Measurements from ENCODE around the gene DBET. TPM values are rescaled to one million over a fixed set of nuclear protein-coding genes. Genes with fewer than 3 reads are reported as not detected.
"Not testable (repeated sequence)": the region's sequence is repeated elsewhere in the genome, so short reads cannot be mapped to it uniquely, and the experiment has no call there.

Gene DBET
- total RNA-seq, 1 donor from 2014 or later: 0.28 TPM

DNA sequence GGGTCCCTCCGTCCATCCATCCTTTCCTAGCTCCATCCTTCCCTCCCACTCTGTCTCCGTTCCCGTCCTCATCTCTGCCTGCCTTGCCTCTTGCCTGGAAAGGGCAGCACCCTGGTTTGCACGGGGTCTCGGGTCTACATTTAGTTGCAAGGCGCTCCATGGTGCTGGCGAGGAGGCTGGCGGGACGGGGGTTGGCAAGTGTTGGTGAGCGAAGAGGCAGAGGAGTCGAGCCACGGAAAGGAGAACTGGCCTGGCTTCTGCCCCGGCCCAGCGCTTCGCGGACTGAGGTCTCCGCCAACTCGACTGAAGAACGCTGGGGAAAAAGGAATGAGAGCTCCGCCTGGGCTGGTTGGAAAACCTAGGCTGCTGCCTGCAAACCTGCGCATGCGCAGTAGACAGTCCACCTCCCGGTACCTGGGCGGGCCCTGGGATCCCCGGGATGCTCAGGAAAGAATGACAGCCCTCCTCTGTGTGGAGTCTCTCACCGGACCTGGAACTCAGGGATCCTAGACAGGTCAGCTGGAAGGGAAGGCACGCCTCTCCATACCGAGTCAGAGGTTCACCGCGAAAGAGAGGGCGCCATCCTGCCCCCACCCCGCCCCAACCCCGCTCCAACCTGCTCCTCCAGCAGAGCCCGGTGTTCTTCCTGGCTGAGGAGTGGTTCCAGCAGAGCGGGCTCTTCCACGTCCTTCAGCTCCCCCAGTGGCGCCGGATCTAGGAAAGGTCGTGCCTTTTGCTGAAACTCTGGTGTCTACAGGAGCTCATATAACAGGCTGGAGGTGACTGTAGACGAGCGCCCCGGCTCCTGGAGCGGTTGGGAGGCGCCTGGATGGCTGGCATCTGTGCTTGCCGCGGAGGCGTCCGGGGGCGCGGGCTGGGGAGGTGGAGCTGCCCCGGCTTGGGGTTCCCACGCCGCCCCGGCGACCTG, 43.2 kb upstream of the DBET start:
- peak; percentile 47 for DNase-seq (ENCODE audit: low spot score)
- Mint-ChIP-seq H3K4me3 (ENCODE audit: unreplicated experiment) (peak overlapping the region; percentile 77), H3K36me3 (ENCODE audit: low read depth, unreplicated experiment) (peaks cover 9% of the 10 kb centered on the region), H3K4me1 (ENCODE audit: unreplicated experiment) (peaks cover 38% of the 10 kb centered on the region), H3K27me3 (ENCODE audit: unreplicated experiment) (peaks cover 37% of the 10 kb centered on the region), H3K9me3 (ENCODE audit: unreplicated experiment) (no peaks in the 10 kb centered on the region), H3K27ac (ENCODE audit: unreplicated experiment) (no peak overlapping the region)
- TF ChIP-seq, protein P1, sequence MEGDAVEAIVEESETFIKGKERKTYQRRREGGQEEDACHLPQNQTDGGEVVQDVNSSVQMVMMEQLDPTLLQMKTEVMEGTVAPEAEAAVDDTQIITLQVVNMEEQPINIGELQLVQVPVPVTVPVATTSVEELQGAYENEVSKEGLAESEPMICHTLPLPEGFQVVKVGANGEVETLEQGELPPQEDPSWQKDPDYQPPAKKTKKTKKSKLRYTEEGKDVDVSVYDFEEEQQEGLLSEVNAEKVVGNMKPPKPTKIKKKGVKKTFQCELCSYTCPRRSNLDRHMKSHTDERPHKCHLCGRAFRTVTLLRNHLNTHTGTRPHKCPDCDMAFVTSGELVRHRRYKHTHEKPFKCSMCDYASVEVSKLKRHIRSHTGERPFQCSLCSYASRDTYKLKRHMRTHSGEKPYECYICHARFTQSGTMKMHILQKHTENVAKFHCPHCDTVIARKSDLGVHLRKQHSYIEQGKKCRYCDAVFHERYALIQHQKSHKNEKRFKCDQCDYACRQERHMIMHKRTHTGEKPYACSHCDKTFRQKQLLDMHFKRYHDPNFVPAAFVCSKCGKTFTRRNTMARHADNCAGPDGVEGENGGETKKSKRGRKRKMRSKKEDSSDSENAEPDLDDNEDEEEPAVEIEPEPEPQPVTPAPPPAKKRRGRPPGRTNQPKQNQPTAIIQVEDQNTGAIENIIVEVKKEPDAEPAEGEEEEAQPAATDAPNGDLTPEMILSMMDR (IDR thresholded peaks at IDR 0.05; ENCODE audit: unreplicated experiment): no peak

DNA sequence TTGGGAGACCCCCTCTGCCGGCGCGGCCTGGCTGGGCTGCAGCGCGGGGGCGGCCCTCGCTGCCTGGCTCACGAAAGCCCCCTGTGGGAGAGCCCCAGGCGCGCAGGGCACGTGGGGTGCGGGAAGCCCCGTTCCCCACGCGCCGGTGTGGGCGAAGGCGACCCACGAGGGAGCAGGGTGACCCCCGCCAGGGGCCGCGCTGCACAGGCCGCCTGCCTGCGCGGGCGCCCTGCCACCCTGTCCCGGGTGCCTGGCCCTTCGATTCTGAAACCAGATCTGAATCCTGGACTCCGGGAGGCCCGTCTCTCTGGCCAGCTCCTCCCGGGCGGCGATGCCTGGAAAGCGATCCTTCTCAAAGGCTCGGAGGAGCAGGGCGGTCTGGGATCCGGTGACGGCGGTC, 42.3 kb upstream of the DBET start:
- H3K27ac Mint-ChIP-seq (ENCODE audit: unreplicated experiment); H3K36me3 Mint-ChIP-seq (ENCODE audit: low read depth, unreplicated experiment); DNase-seq (ENCODE audit: low spot score); H3K4me3 Mint-ChIP-seq (ENCODE audit: unreplicated experiment); H3K9me3 Mint-ChIP-seq (ENCODE audit: unreplicated experiment): not testable (repeated sequence)
- peaks cover 29% of the 10 kb centered on the region for H3K27me3 Mint-ChIP-seq (ENCODE audit: unreplicated experiment)
- peaks cover 29% of the 10 kb centered on the region for H3K4me1 Mint-ChIP-seq (ENCODE audit: unreplicated experiment)

DNA sequence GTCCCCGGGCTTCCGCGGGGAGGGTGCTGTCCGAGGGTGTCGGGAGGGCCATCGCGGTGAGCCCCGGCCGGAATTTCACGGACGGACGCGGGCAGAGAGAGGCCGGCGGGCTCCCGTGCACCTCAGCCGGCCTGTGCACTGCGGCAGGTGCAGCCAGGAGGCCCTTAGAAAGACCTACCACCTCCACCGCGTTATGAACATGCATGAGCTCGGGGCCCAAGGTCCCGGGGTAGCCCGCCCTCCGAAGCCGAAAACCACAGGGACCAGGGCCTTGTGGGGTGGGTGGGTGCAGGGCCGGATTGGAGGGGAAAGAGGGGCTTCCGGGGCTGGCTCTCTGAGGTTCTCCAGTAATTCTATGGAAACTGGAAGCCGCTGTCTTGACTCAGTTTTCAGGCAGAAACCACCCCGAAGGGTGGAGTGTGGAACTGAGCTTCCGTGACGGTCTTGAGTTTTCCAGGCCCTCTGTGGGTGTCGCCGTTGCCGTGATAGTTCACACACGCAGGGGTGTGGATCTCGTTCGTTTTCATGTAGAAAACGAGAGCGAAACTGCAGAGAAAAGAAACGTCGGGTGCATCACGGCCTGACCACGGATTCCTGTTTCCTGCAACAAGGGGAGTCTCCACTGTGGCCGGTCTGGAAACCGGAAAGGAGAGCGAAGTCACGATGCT, 41.6 kb upstream of the DBET start:
- not testable (repeated sequence) for H3K36me3 Mint-ChIP-seq (ENCODE audit: low read depth, unreplicated experiment); H3K27ac Mint-ChIP-seq (ENCODE audit: unreplicated experiment); H3K9me3 Mint-ChIP-seq (ENCODE audit: unreplicated experiment); DNase-seq (ENCODE audit: low spot score); H3K4me3 Mint-ChIP-seq (ENCODE audit: unreplicated experiment)
- peaks cover 26% of the 10 kb centered on the region for H3K4me1 Mint-ChIP-seq (ENCODE audit: unreplicated experiment)
- H3K27me3 Mint-ChIP-seq (ENCODE audit: unreplicated experiment): peaks cover 29% of the 10 kb centered on the region

DNA sequence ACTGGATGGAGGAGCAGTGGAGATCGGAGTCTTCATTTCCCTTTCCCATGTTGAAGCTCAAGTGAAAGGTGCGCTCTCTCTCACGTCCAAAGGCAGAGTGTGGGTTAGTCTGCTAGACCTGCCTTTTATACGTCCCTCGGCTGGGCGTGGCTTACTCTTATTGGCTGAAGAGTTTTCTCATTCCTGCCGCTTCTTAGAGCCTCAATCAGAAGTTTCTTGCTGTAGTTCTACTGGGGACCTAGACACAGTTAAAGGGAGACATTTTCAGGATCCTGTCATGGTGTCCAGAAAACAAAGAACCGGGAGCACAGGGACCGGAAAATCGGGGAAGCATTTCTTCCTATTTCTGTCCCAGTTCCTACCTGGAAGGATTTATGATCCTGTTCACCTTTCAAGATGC, 37.1 kb upstream of the DBET start, which contains the start of gene FRG2:
Gene FRG2, minus strand, starts transcription at position 101 of the 400 bp plus-strand sequence. Its CDS starts 52 bp downstream, at position 49.
- H3K27ac Mint-ChIP-seq (ENCODE audit: unreplicated experiment); H3K4me1 Mint-ChIP-seq (ENCODE audit: unreplicated experiment); H3K36me3 Mint-ChIP-seq (ENCODE audit: low read depth, unreplicated experiment); H3K9me3 Mint-ChIP-seq (ENCODE audit: unreplicated experiment); DNase-seq (ENCODE audit: low spot score); H3K27me3 Mint-ChIP-seq (ENCODE audit: unreplicated experiment); H3K4me3 Mint-ChIP-seq (ENCODE audit: unreplicated experiment): not testable (repeated sequence)

DNA sequence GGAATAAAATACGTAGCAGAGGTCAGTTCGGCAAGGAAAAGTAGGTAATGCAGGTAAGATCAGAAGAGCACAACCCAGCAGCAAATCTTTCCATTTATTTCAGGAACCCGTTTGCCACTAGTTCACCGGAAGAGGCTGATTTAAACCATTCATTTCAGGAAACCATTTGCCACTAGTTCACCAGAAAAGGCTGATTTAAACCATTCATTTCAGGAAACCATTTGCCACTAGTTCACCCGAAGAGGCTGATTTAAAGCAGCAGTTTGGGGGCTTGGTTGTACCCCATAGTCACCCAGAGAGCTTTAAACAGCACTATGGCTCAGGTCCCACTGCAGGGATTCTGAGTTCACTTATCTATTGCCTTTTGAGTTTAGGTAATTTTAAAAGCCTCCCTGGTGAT, 33.0 kb upstream of the DBET start:
- not testable (repeated sequence) for DNase-seq (ENCODE audit: low spot score); H3K27ac Mint-ChIP-seq (ENCODE audit: unreplicated experiment); H3K36me3 Mint-ChIP-seq (ENCODE audit: low read depth, unreplicated experiment); H3K4me1 Mint-ChIP-seq (ENCODE audit: unreplicated experiment); H3K9me3 Mint-ChIP-seq (ENCODE audit: unreplicated experiment); H3K27me3 Mint-ChIP-seq (ENCODE audit: unreplicated experiment); H3K4me3 Mint-ChIP-seq (ENCODE audit: unreplicated experiment)

DNA sequence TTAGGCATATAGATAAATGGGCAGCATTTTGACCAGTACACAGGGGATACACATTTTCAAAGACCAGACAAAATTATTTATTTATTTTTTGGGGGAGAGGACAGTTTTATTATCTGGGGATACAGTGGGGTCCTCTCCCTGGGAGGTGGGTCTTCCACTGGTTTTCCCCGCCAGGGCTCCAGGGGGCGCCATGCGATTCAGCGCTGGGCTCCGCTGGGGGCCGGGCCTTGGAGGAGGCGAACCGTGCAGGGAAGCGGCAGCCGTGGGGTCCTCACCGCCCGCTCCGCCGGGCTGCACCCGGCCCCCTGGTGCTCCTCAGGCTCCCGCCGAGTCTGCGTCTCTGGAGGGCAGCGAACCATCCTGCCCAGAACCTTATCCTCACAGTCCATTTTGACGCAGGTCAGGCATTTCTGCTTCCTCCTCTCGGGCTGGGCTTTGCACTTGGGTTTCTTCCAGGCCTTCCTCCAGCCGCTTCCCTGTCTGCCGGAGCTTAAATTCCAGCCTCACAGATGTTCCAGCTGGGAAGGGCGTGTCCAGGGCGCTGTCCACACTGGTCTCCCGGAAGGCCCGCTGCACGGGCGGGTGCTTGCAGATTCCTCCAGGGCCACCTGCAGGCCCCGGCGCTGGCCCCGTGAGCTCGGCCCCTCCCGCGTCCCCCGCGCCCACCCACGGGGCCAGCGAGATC, 26.5 kb upstream of the DBET start:
- H3K36me3 Mint-ChIP-seq (ENCODE audit: low read depth, unreplicated experiment); DNase-seq (ENCODE audit: low spot score); H3K4me1 Mint-ChIP-seq (ENCODE audit: unreplicated experiment); H3K9me3 Mint-ChIP-seq (ENCODE audit: unreplicated experiment); H3K27me3 Mint-ChIP-seq (ENCODE audit: unreplicated experiment); H3K27ac Mint-ChIP-seq (ENCODE audit: unreplicated experiment): not testable (repeated sequence)
- TF ChIP-seq, protein P1 (IDR thresholded peaks at IDR 0.05; ENCODE audit: unreplicated experiment): peak; percentile 34
- H3K4me3 Mint-ChIP-seq (ENCODE audit: unreplicated experiment): peak overlapping the region; percentile 51

DNA sequence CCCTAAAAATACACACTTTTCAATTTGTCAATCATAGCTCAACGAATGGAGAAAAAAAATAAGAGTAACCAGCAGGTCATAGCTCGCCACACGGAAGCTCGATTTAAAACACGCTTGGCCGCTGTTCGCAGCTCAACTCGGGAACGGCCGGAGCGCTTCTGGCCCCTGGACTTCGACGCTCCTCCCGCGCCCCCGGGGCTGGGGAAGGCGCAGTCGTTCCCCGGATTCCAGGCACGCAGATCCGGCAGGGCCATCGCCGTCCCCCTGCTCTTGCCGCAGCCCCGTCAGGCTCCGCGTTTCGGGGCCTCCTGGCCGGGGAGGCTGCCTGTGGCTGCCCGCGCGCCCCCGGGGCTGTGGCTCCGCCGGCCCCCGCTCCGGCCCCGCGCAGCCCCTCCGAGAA, 23.4 kb upstream of the DBET start:
- not testable (repeated sequence) for H3K4me1 Mint-ChIP-seq (ENCODE audit: unreplicated experiment); DNase-seq (ENCODE audit: low spot score); H3K27ac Mint-ChIP-seq (ENCODE audit: unreplicated experiment); H3K27me3 Mint-ChIP-seq (ENCODE audit: unreplicated experiment); H3K4me3 Mint-ChIP-seq (ENCODE audit: unreplicated experiment); H3K9me3 Mint-ChIP-seq (ENCODE audit: unreplicated experiment); H3K36me3 Mint-ChIP-seq (ENCODE audit: low read depth, unreplicated experiment)

DNA sequence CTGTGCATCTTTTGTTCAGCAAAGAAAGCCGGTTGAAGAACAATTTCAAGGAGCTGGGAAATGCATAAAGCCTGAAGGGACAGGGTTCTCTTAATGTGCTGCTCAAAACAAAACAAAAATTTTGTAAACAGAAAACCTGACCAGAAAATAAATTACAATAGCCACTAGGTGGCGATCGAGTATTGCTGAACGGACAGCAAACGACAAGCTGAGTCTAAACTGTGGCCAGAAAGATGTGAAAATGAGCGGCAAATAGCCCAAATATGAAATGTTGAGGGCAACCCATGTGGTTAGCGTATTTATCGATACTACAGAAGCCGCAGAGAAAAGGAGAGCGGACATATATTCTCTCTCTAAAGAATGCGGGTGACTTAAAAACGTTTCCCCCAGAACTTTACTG, 16.7 kb upstream of the DBET start:
- H3K36me3 Mint-ChIP-seq (ENCODE audit: low read depth, unreplicated experiment); H3K4me3 Mint-ChIP-seq (ENCODE audit: unreplicated experiment); H3K27me3 Mint-ChIP-seq (ENCODE audit: unreplicated experiment); H3K27ac Mint-ChIP-seq (ENCODE audit: unreplicated experiment); H3K9me3 Mint-ChIP-seq (ENCODE audit: unreplicated experiment); H3K4me1 Mint-ChIP-seq (ENCODE audit: unreplicated experiment); DNase-seq (ENCODE audit: low spot score): not testable (repeated sequence)

DNA sequence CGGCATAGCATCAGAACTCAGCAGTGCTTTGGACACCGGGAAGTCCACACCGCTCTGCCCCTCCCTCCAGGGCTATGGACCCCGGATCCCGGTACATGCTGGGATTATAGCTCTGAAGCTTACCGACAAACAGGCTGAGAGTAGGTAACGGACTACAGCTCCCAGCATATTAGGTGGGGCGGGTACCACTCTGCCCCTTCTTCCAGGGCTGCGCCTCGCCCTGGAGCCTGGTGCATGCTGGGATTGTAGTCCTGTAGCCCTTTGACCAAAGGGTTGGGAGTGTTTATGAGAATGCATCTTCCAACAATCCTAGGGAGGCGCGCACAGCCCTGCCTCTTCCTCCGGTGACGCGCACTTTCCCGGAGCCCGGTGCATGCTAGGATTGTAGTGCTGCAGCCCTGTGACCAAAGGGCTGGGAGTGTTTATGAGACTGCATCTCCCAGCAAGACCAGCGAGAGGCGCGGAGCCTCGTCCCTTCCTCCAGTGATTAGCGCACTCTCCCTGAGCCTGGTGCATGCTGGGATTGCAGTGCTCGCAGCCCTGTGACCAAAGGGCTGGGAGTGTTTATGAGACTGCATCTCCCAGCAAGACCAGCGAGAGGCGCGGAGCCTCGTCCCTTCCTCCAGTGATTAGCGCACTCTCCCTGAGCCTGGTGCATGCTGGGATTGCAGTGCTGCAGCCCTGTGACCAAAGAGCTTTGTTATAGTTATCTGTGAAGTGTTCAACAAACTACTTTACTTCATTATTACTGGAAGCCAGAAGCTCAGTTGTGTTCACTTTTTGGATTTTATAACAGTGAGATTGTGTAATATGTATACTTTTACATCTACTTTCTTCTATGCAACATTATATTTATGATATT, 14.7 kb upstream of the DBET start:
- not testable (repeated sequence) for H3K36me3 Mint-ChIP-seq (ENCODE audit: low read depth, unreplicated experiment); H3K4me1 Mint-ChIP-seq (ENCODE audit: unreplicated experiment); H3K4me3 Mint-ChIP-seq (ENCODE audit: unreplicated experiment); H3K27me3 Mint-ChIP-seq (ENCODE audit: unreplicated experiment); H3K9me3 Mint-ChIP-seq (ENCODE audit: unreplicated experiment); H3K27ac Mint-ChIP-seq (ENCODE audit: unreplicated experiment); DNase-seq (ENCODE audit: low spot score)

Data from endothelial cell (in vitro differentiated cells).